Glutamatergic neuron (in vitro differentiated cells): ENCODE results near the gene ACO1. TPM values are rescaled to one million over a fixed set of nuclear protein-coding genes. Genes with fewer than 3 reads are reported as not detected.

Experiments used
- DNase-seq: peaks from one replicate; pipeline ENCODE4 v3.0.0; 2022
- H3K27ac Mint-ChIP-seq: one replicate; pipeline ENCODE4 v1.8.0; 2020; ENCODE audit warnings: mild to moderate bottlenecking, mixed read lengths, inconsistent platforms; ENCODE audit not compliant: unreplicated experiment
- H3K27me3 Mint-ChIP-seq: one replicate; pipeline ENCODE4 v1.8.0; 2020; ENCODE audit warnings: mild to moderate bottlenecking, moderate library complexity, mixed read lengths, inconsistent platforms; ENCODE audit not compliant: unreplicated experiment
- H3K36me3 Mint-ChIP-seq: one replicate; pipeline ENCODE4 v1.8.0; 2020; ENCODE audit warnings: mild to moderate bottlenecking, mixed read lengths, inconsistent platforms; ENCODE audit not compliant: unreplicated experiment
- H3K4me1 Mint-ChIP-seq: one replicate; pipeline ENCODE4 v1.8.0; 2020; ENCODE audit warnings: mild to moderate bottlenecking, low read depth, mixed read lengths, inconsistent platforms; ENCODE audit not compliant: unreplicated experiment
- H3K4me3 Mint-ChIP-seq: one replicate; pipeline ENCODE4 v1.8.0; 2020; ENCODE audit warnings: mild to moderate bottlenecking, mixed read lengths, inconsistent platforms; ENCODE audit not compliant: unreplicated experiment
- H3K9me3 Mint-ChIP-seq: one replicate; pipeline ENCODE4 v1.8.0; 2020; ENCODE audit warnings: mild to moderate bottlenecking, moderate library complexity, mixed read lengths, inconsistent platforms; ENCODE audit not compliant: unreplicated experiment
- CTCF ChIP-seq: fragments of 200-600 bp; sonication (generic); IDR thresholded peaks from one replicate; pipeline ENCODE4 v1.5.0; 2021; ENCODE audit not compliant: partially characterized antibody, unreplicated experiment
- total RNA-seq: library from RNA; stranded (reverse); fragmentation: NEBNext Ultra II Directional; extraction: Animal tissue kit (Norgen Biotek cat#: 25700); gene quantifications from one replicate; pipeline ENCODE4 v1.2.1, GENCODE V29; 2021; ENCODE audit not compliant: unreplicated experiment

The ACO1 gene
- total RNA-seq, 1 donor from 2014 or later = 17.6 TPM

- no peaks in the 10 kb centered on the region for H3K4me1 Mint-ChIP-seq
- no peaks in the 10 kb centered on the region for H3K9me3 Mint-ChIP-seq
- H3K27me3 Mint-ChIP-seq = no peaks in the 10 kb centered on the region
These were observed 87.9 kb downstream of the ACO1 start for GRCh38 chr9:32472344-32472743.

DNA sequence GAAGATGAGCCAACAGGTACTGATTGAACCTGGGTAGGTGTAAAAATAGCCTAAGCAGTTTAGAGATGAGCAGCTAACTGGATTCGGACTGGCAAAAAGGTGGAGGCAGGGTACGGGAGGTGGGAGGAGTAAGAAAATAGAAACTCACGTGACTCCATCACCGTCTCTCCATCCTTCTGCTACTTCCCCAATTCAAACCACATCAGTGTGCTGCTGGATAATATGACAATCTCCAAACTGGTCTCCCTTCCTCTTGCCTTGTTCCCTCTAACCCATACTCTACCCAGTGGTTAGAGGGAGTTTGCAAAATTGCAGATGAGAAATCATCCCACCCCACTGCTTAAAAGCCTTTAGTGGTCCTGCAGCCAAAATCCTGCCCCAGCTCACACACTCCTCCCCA lies 98.9 kb downstream of the ACO1 start:
- no peaks in the 10 kb centered on the region for H3K36me3 Mint-ChIP-seq
- peaks cover 5% of the 10 kb centered on the region for H3K27me3 Mint-ChIP-seq
- peaks cover 3% of the 10 kb centered on the region for H3K4me1 Mint-ChIP-seq
- H3K9me3 Mint-ChIP-seq = peaks cover 4% of the 10 kb centered on the region
- H3K4me3 Mint-ChIP-seq = no peak overlapping the region
- DNase-seq = no peak
- no peak overlapping the region for H3K27ac Mint-ChIP-seq
- no peak for TF ChIP-seq CTCF

More at GRCh38 chr9:32472344-32472743, 87.9 kb downstream of the ACO1 start:
- Mint-ChIP-seq H3K27ac (no peak overlapping the region), H3K4me3 (no peak overlapping the region), H3K36me3 (no peaks in the 10 kb centered on the region)
- TF ChIP-seq CTCF = no peak
- DNase-seq = no peak

DNA sequence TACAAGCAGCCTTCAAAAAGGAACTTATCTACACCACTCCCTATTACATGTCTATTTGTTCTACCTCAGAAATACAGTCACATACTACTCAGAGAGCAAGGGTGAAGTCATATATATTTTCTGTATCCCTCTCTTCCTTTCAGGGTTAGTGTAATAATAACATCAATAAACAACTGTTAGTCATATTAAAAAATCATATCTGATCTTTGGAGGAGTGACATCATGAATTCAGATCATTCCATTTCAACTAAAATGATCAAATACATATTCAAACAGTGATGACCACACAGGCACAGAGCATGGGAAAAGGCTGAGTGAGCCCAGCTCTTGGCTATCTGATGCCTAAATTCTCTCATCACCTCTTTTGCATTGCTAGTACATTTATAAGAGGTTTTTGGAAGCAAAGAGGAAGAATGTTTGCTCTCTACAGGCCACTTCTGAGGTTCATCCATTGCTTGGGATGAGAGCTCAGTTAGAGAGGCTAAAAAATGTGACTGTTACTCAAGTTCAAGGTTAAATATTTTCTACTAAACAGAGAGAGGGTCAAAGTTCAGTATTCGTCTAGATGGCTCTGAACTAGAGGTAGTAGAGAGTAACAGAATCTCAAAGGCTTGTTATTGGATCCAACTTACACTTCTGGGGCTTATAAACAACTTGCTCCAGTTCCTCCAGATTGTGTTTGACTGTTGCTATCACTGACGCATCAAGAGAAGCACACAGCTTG lies 102.6 kb downstream of the ACO1 start:
- TF ChIP-seq CTCF = no peak
- no peaks in the 10 kb centered on the region for H3K36me3 Mint-ChIP-seq
- H3K4me1 Mint-ChIP-seq = peaks cover 3% of the 10 kb centered on the region
- no peak overlapping the region for H3K27ac Mint-ChIP-seq
- H3K27me3 Mint-ChIP-seq = peaks cover 4% of the 10 kb centered on the region
- peaks cover 4% of the 10 kb centered on the region for H3K9me3 Mint-ChIP-seq
- no peak overlapping the region for H3K4me3 Mint-ChIP-seq
- DNase-seq = no peak

DNA sequence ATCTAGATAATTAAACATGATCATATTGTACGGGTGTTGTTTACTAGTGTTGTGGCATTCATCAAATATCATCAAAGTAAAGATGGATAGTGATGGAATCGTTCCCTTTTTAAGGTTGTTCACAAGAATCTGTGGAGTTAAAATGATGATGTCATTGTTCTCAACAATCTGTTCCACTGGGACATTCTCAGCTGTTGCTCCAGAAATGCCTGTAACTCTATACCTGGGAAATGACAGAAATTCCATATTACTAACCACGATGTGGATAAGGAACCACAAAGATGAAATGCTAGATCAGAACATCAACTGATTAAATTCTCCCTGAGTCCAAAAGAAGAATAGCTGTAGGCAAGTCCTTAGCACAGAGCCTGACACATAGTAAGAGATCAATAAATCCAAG lies 103.5 kb downstream of the ACO1 start:
- Mint-ChIP-seq H3K27ac (no peak overlapping the region), H3K36me3 (no peaks in the 10 kb centered on the region), H3K4me1 (peaks cover 3% of the 10 kb centered on the region), H3K27me3 (peaks cover 3% of the 10 kb centered on the region), H3K9me3 (peaks cover 4% of the 10 kb centered on the region), H3K4me3 (no peak overlapping the region)
- no peak for DNase-seq
- no peak for TF ChIP-seq CTCF

- Mint-ChIP-seq H3K4me1 (peaks cover 3% of the 10 kb centered on the region), H3K9me3 (peaks cover 4% of the 10 kb centered on the region), H3K36me3 (no peaks in the 10 kb centered on the region), H3K4me3 (no peak overlapping the region), H3K27ac (no peak overlapping the region), H3K27me3 (peaks cover 3% of the 10 kb centered on the region)
- TF ChIP-seq CTCF = no peak
- no peak for DNase-seq
These were observed 106.2 kb downstream of the ACO1 start for GRCh38 chr9:32490601-32491000.
